HG02610 (cell line): ENCODE data around the gene C1orf56.
"Not testable (repeated sequence)": the region's sequence is repeated elsewhere in the genome, so short reads cannot be mapped to it uniquely, and the experiment has no call there.

Experiments
- ATAC-seq: cut with Tn5 transposase; IDR thresholded peaks from one replicate; pipeline ENCODE4 v1.9.1; 2021; ENCODE audit warnings: mild to moderate bottlenecking, moderate library complexity; ENCODE audit not compliant: unreplicated experiment

C1orf56 gene

GRCh38 chr1:151060657-151061421 is 13.3 kb downstream of the C1orf56 start:
- no peak for ATAC-seq

DNA sequence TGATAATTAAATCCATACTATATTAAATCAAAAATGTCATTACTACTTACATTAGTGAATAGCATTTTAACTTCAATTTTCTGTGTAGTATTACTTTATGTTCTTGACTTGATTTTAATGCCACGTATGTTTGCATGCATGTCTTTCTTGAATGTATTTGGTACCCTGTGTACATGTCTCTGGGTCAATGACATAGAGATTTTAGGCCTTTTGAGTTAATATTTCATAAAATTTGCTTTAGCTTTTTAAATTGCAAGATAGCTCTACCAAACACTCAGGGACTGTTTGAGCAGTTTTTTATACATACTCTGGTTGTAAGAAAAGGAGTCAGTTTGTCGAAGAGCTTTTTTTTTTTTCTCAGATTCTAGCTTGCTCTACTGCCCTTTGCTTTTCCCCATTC is 14.2 kb downstream of the C1orf56 start:
- ATAC-seq: no peak

DNA sequence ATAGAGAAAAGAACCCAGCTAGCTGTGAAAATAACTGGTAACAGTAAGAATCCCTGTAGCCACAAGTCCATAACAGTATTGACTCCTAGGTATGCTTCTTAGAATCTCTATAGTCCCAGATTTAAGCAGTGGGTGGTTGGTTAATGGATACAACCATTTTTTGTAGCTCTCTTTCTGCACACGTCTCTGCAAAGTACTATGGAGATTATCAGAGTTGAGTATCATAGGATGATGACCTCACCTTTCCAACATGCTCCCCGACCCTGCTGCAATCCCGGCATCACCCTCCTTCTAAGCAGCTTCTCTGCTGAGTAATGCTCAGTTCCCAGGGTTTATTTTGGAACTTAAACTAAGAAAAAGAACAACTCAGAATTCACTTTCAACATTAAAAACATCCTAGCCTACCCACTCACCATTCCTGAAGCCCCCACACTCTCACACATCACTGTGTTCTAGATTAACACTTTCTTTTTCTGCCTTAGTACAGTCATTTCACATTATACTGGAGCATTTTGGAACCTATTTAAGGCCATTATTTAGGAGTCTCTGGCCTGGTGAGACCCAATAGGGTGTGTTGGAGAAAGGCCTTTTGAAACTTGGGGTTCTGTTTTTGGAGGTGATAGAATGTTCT is 15.3 kb downstream of the C1orf56 start:
- ATAC-seq: no peak

DNA sequence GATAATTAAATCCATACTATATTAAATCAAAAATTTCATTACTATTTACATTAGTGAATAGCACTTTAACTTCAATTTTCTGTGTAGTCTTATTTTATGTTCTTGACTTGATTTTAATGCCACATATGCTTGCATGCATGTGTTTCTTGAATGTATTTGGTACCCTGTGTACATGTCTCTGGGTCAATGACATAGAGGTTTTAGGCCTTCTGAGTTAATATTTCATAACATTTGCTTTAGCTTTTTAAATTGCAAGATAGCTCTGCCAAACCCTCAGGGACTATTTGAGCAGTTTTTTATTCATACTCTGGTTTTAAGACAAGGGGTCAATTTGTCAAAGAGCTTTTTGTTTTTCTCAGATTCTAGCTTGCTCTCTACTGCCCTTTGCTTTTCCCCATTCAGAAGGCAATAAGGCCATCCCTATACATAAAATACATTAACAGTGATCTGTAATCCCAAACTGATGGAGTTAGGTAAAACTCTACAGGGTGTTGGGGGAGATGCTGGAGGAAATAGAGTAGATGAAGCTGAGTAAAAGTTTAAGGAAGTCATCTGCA is 17.6 kb downstream of the C1orf56 start:
- no peak for ATAC-seq

- no peak for ATAC-seq
These were observed 19.6 kb downstream of the C1orf56 start for GRCh38 chr1:151067185-151067584.

- ATAC-seq: no peak
These were observed 21.5 kb downstream of the C1orf56 start for GRCh38 chr1:151069103-151069486.

GRCh38 chr1:151070474-151071276 is 23.1 kb downstream of the C1orf56 start, which contains the start of gene GABPB2:
GABPB2 (plus strand) TSS chr1:151070761; CDS start chr1:151088190, 17,429 bp downstream.
- peak; percentile 73 for ATAC-seq

DNA sequence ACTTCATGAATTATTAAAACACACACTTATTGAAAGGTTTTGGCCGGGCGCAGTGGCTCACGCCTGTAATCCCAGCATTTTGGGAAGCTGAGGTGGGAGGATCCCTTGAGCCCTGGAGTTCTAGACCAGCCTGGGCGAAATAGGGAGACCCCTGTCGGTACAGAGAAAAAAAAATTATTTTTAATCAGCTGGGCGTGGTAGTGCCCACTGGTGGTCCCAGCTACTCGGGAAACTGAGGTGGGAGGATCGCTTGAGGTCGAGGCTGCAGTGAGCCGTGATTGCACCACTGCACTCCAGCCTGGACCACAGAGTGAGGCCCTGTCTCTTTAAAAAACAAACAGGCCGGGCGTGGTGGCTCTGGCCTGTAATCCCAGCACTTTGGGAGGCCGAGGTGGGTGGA is 24.7 kb downstream of the C1orf56 start:
- no peak for ATAC-seq

- no peak for ATAC-seq
These were observed 38.5 kb downstream of the C1orf56 start for GRCh38 chr1:151085953-151086559.

- ATAC-seq: not testable (repeated sequence)
These were observed 49.9 kb downstream of the C1orf56 start for GRCh38 chr1:151097426-151097825.

- no peak for ATAC-seq
These were observed 50.6 kb downstream of the C1orf56 start for GRCh38 chr1:151098126-151098525.
